Measurements from ENCODE around the gene TIAM2.

TIAM2 gene

DNA sequence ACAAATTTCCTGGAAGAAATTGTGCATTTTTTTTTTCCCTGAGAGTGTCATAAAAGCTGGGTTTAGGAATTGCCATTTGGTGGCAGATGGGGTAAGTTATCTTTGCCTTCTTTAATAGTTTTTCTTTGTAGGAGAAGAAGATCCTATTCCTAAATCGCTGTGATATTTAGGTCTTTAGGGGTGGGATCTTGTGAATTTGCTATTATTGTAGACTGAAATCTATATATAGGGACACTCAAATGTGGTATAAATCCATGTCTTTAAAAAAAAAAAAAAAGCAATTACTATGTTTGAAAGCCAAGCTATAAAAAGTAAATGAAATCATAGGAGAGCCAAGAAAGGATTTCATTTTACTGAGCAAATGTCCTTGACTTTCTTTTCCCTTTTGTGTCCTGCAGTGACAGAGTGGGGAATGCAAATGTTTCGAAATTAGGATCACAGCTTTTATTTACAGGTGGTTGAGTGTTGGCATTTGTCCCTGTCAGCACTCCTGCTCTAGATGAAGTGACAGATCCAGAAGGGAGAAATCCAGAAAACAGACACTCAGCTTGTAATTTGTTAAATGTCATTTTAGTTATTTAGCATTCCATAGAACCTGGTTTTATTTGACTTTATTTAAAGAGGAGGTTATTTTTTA is 29.4 kb downstream of the TIAM2 start:
- no peak for DNase-seq (ENCODE audit: low read depth in 2 of 2)

- no peak for DNase-seq (ENCODE audit: low read depth in 2 of 2)
Observed at GRCh38 chr6:155026022-155026705, 31.0 kb downstream of the TIAM2 start.

GRCh38 chr6:155026706-155027045 is 31.6 kb downstream of the TIAM2 start:
- no peak for DNase-seq (ENCODE audit: low read depth in 2 of 2)

- no peak for DNase-seq (ENCODE audit: low read depth in 2 of 2)
Observed at GRCh38 chr6:155030148-155030720, 35.1 kb downstream of the TIAM2 start.

DNA sequence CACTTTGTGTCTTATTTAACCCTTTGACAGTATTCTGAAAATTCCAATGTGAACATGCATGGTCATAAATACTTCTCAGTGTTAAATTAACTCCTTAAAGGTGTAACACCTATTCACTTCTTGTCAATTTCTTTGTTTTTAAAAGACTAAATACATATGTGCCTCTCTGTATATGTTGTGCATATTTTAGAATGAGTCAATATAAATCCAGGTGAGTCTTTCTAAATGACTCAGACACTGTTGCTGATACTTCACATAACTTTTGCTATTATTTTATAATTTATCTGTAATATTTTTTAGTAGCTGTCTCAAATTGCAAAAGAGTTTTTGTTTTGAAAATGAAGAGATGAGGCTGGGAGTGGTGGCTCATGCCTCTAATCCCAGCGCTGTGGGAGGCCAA is 36.0 kb downstream of the TIAM2 start:
- DNase-seq (ENCODE audit: low read depth in 2 of 2) = no peak

DNA sequence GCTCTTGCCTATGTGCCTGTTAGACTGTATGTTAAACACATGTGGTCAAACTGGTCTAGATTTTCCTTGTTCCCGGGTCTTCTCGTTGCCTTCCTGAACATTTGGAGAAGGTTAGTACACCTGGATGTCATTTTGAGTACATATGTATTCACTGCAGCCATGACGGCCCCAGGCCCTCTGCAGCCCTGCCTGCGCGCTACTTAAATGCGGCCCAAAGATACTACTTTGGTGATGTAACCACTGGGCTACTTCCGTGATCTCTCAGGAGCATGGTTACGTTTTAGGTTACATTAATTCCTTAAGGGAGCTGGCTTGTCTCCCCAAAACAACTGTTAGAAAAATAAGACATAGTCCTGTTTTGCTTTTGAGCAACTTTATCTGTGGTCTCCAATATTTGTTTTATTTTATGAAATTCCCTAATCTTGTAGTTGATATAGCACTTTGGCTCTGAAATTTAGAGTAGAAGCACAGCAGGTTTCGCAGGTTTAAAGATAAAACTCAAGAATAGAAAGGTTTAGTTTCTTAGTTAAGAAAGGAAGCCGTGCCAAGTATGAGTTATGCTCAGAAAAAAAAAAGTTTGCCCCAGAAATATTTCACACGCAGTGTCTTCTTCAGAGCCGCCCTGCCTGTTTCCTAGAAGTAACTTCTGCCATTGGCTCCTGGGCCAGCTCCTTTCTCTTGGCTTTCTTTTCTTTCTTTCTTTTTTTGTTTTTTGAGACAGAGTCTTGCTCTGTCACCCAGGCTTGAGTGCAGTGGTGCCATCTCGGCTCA is 38.1 kb downstream of the TIAM2 start:
- no peak for DNase-seq (ENCODE audit: low read depth in 2 of 2)

GRCh38 chr6:155036907-155037306 is 41.8 kb downstream of the TIAM2 start:
- no peak for DNase-seq (ENCODE audit: low read depth in 2 of 2)

GRCh38 chr6:155038104-155038503 is 43.0 kb downstream of the TIAM2 start:
- no peak for DNase-seq (ENCODE audit: low read depth in 2 of 2)

- DNase-seq (ENCODE audit: low read depth in 2 of 2) = no peak
Observed at GRCh38 chr6:155038527-155038926, 43.4 kb downstream of the TIAM2 start.

GRCh38 chr6:155039618-155040017 is 44.5 kb downstream of the TIAM2 start:
- no peak for DNase-seq (ENCODE audit: low read depth in 2 of 2)

DNA sequence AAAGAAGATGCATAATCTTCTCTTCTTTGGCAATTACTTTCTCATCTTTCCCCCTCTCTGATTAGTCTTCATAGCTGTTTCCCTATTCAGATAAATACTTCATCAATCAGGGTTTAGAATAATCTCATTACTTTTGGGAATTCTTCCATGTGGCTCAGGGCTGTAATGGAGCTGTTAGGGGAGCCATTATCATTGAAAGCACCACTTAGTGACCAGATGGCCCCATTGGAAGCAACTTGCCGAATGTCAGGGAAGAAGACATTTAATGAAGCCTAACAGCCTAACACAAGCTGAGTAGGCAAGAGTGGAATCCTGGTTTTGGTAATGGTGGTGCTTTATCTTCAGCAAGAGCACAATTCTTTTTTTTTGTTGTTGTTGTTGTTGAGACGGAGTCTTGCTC is 45.0 kb downstream of the TIAM2 start:
- no peak for DNase-seq (ENCODE audit: low read depth in 2 of 2)

GRCh38 chr6:155040901-155041650 is 46.0 kb downstream of the TIAM2 start:
- DNase-seq (ENCODE audit: low read depth in 2 of 2) = no peak

DNA sequence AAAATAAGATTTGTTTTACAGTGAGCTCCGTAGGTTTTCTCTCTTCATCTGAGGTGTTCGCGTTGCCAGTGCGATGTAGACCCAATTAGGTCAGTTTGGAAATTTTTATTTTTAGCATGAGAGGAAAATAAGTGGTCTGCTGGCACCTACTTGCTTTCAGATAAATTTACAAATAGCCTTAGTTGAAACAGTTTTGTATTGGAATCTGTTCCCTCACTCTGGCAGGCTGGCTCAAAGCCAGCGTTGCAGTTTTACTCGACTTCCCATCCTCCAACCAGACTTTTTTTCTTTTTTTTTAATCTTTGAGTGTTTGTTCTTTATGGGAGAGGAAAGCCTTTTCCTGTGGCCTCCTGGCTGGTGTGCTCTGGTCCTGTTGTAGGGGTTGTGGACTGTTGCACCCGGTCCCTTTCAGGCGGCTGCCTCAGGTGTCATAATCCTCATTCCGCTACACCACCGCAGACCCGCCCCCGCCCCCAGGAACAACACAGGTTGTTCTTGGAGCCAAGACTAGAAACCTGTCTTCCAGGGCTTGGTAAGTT is 46.7 kb downstream of the TIAM2 start:
- no peak for DNase-seq (ENCODE audit: low read depth in 2 of 2)

DNA sequence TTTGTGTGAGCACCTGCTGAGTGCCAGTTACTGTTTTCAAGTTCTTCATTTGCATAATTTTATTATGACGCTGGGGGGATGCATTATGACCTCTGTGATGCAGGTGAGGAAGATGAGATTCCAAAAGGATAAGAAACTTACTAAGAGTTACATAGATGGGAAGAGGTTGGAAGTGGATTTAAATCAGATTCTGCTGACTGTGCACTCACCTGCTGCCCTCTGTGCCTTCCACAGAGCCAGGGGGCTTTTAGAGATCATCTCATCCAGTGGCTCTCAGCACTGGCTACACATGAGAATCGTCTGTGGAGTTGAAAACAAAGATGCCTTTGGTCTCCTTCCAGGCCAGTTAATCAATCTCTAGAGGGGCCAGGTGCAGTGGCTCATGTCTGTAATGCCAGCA is 47.9 kb downstream of the TIAM2 start:
- DNase-seq (ENCODE audit: low read depth in 2 of 2) = no peak

DNA sequence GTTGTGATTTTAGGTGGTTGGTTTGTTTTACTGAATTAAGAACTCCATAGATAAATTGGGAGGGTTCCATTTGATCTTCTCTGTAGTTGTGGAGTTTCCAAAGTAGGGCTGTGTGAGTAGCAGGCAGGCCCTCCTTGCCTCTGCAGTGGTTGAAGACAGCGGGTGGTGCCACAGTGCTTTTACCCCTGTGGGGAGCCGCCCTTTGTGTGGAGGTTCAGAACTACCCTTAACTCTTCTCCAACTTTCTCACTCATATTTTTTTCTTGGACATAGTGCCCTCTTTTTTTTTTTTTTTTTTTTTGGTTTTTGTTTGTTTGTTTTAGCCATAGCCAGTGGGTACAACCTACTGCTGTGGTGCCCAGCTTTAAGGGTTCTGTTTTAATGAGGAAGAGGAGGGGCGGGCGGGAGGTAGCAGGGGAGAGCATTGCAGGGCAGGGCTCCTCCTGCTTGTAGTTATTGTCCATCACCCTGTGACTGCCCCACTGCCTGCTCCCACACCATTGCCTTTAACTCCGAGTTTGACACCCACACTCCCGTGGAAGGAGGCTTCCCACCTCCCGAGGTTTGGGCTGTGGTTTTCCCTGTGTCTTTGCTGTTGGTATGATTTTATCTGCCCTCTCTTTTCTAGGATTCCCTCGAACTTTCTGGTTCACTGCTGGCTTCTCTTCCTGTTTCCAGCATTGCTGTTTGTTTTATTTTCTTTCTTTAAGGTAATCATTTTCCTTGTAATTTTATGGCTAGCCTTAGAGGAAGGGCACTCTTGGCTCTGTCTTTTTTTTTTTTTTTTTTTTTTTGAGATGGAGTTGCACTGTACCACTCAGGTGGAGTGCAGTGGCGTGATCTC is 50.7 kb downstream of the TIAM2 start:
- DNase-seq (ENCODE audit: low read depth in 2 of 2) = no peak

GRCh38 chr6:155047523-155047922 is 52.4 kb downstream of the TIAM2 start:
- DNase-seq (ENCODE audit: low read depth in 2 of 2) = no peak

- DNase-seq (ENCODE audit: low read depth in 2 of 2) = peak; percentile 22 to 26
Observed at GRCh38 chr6:155050311-155050710, 55.2 kb downstream of the TIAM2 start.

DNA sequence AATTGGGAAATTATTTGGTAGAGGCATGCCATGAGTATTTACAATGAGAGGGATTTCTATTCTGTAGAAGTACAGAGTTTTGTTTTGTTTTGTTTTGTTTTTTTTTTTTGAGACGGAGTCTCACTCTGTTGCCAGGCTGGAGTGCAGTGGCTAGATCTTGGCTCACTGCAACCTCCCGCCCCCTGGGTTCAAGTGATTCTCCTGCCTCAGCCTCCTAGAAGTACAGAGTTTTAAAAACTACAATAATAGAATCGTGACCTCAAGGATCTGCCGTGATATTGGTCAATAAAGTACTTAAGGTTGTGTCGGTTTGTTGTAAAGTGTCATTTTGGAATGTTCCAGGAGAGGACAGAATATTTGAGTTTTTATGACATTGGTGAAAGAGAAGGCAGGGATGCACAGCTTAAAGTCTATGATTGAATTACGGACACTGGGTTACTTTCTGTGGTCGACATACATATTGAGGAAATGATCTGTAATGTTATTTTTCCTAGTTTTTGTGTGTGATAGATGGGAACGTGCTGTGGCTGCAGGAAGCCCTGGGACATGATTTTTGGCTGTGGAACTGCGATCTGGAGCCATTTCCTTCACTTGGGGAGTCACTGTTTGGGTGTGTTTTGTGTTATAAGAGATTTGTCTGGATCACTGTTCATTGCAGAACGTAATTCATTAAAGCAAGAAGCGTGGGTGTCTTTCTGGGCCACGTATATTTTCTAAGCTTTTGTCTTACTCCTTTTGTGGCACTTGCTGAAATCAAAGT is 59.6 kb downstream of the TIAM2 start:
- DNase-seq (ENCODE audit: low read depth in 2 of 2) = no peak

- DNase-seq (ENCODE audit: low read depth in 2 of 2) = no peak
Observed at GRCh38 chr6:155055729-155056128, 60.6 kb downstream of the TIAM2 start.

- DNase-seq (ENCODE audit: low read depth in 2 of 2) = no peak
Observed at GRCh38 chr6:155056756-155057155, 61.6 kb downstream of the TIAM2 start.
